ENCODE data around the gene MAPRE2.

DNA sequence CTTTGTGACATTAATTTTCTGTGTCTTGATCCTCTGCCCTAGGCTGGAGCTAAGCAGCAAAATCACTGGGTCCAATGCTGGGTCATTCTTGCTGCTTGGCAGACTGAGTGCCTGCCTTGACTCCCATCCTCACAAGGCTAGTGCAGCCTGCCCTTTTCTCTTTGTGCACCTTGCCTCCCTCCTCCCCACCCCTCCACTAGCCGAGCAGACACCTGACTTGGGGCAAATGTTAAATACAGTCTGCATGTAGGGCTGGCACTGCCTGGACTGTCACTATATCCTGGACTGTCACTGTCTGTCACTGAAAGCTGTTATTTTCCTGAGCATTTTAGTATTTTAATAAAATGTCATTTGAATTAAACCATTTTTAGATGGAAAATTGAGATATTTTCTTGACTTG is 33.4 kb downstream of the MAPRE2 start:
- TF ChIP-seq, protein P1, sequence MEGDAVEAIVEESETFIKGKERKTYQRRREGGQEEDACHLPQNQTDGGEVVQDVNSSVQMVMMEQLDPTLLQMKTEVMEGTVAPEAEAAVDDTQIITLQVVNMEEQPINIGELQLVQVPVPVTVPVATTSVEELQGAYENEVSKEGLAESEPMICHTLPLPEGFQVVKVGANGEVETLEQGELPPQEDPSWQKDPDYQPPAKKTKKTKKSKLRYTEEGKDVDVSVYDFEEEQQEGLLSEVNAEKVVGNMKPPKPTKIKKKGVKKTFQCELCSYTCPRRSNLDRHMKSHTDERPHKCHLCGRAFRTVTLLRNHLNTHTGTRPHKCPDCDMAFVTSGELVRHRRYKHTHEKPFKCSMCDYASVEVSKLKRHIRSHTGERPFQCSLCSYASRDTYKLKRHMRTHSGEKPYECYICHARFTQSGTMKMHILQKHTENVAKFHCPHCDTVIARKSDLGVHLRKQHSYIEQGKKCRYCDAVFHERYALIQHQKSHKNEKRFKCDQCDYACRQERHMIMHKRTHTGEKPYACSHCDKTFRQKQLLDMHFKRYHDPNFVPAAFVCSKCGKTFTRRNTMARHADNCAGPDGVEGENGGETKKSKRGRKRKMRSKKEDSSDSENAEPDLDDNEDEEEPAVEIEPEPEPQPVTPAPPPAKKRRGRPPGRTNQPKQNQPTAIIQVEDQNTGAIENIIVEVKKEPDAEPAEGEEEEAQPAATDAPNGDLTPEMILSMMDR (conservative IDR thresholded peaks at IDR 0.05), result no peak
- TF ChIP-seq EZH2 (IDR thresholded peaks at IDR 0.05; ENCODE audit: low read depth), result no peak

Measured in PC-9 (cell line).